HUDEP-2 (cell line): Measurements from ENCODE around the gene NCLN.
"Not testable (repeated sequence)": the region's sequence is repeated elsewhere in the genome, so short reads cannot be mapped to it uniquely, and the experiment has no call there.

Experiments used
- DNase-seq, 76 experiments: peaks; one replicate each; lab custom pipeline; 2025; ENCODE audit not compliant: unreplicated experiment in 76 of 76; lab: John Stamatoyannopoulos, UW

Gene NCLN

GRCh38 chr19:3154447-3154846, 31.3 kb upstream of the NCLN start:
- DNase-seq = not testable (repeated sequence)

GRCh38 chr19:3154957-3155736, 30.6 kb upstream of the NCLN start:
- peak in 66 of 76 experiments; percentile 26 to 87 (median 68) for DNase-seq

- DNase-seq = no peak
Observed at GRCh38 chr19:3157096-3157845, 28.5 kb upstream of the NCLN start.

- no peak for DNase-seq
Observed at GRCh38 chr19:3159565-3159964, 26.2 kb upstream of the NCLN start.

- no peak for DNase-seq
Observed at GRCh38 chr19:3160219-3160618, 25.5 kb upstream of the NCLN start.

- DNase-seq = no peak
Observed at GRCh38 chr19:3161453-3161852, 24.3 kb upstream of the NCLN start.

GRCh38 chr19:3162418-3163229, 23.1 kb upstream of the NCLN start:
- DNase-seq = peak in 11 of 76 experiments; percentile 9 to 47 (median 14)

- DNase-seq = peak in 55 of 76 experiments; percentile 12 to 73 (median 46)
Observed at GRCh38 chr19:3163230-3163886, 22.4 kb upstream of the NCLN start.

GRCh38 chr19:3163943-3164342, 21.8 kb upstream of the NCLN start:
- DNase-seq = no peak

- no peak for DNase-seq
Observed at GRCh38 chr19:3167533-3168272, 18.0 kb upstream of the NCLN start.

- DNase-seq = no peak
Observed at GRCh38 chr19:3171894-3172672, 13.6 kb upstream of the NCLN start.

- DNase-seq = not testable (repeated sequence)
Observed at GRCh38 chr19:3172673-3173000, 13.1 kb upstream of the NCLN start.

GRCh38 chr19:3175781-3176714, 9.7 kb upstream of the NCLN start:
- peak in 72 of 76 experiments; percentile 32 to 91 (median 76) for DNase-seq

- DNase-seq = peak in 71 of 76 experiments; percentile 36 to 91 (median 75)
Observed at GRCh38 chr19:3176715-3177501, 8.8 kb upstream of the NCLN start.

- DNase-seq = peak in 67 of 76 experiments; percentile 37 to 95 (median 73)
Observed at GRCh38 chr19:3178377-3178972, 7.3 kb upstream of the NCLN start, which contains the start of gene S1PR4. TSS of gene S1PR4 (plus strand) at chr19:3178769. CDS start at chr19:3178793, 24 bp downstream.

GRCh38 chr19:3178973-3179738, 6.6 kb upstream of the NCLN start:
- DNase-seq = peak in 45 of 76 experiments; percentile 43 to 97 (median 62)
